ENCODE data around the gene GFPT2.

The GFPT2 gene

DNA sequence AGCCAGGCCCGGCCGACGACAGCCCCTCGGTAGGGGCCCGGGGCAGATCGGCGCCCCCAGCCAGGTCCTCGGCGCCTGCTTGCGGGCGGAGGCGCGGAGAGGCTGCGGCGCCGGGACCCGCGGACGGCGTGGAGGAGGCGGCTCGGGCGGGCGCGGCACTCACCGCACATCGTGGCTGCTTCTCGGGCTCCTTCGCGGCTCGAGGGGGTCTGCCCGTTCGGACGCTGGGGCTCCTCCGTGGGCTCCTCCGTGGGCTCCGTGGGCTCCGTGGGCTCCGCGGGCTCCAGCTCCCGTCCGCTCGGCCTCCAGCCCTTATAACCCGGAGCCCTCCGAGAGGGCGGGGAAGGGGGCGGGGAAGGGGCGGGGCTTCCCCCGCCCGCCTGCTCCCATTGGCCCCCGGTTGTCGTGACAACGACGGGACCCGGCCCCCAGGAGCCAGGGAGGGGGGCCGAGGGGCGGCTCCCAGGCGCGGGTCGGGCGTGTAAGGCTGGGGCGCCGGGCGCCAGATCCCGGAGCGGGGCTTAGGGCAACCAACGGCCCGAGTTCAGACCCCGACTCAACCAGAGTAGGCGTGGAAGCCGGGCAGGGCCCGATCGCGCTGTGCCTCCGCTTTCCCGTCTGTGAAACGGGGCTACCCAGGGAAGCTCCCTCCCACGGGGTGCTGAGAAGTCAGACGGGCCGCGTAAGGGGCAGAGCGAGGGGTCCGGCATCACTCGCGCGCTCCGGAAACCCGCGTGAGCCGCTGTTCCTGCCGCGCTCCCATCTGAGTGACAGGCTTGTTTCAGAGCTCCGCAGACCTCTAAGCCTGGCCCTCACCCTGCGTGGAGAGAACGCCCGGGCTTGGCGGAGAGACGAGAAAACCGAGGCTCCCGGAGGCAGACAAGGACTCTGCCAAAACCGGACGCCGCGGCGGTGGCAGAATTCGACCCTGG, at the start of gene GFPT2:
TSS of gene GFPT2 (minus strand) at position 289 of the 932 bp plus-strand sequence. CDS start at position 170, 119 bp downstream.
- FAIRE-seq = no peak

DNA sequence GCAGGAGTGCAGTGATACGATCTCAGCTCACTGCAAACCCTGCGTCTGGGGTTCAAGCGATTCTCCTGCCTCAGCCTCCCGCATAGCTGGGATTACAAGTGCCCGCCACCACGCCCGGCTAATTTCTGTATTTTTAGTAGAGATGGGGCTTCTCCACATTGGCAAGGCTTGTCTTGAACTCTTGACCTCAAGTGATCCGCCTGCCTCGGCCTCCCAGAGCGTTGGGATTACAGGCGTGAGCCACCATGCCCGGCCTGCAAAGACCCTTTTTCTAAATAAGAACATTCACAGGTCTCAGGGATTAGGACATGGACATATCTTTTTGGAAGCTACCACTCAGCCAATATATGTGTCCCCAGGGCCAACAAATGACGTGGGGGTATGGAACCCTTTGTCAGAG, 49.6 kb upstream of the GFPT2 start:
- FAIRE-seq = no peak

DNA sequence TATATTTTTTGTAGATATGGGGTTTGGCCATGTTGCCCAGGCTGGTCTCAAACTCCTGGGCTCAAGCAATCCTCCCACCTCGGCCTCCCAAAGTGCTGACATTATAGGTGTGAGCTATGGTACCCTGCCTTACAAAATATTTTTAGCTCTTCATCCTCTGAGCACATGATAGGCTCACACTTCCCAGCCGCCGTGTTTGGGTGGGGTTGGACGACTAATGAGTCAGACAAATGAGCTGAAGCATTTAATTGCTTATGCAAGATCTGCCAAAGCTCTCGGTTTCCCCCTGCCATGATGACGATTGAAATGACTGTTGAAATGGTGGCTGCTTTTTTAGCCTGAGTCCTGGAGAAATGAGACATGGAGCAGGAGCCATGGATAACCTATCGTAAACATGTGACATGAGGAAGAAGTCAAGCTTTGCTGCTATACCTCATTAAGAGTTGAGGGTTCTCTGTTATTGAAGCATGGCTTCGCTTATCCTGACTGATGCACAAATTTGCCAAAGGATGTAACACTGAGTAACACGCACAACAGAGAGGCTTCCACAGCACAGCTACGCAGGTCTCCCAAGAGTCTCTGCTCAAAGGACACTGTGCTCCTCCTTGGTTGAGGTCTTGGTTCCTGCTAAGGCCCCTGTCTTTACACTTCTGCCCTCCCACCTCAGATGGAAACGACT, 48.2 kb upstream of the GFPT2 start:
- no peak for FAIRE-seq

DNA sequence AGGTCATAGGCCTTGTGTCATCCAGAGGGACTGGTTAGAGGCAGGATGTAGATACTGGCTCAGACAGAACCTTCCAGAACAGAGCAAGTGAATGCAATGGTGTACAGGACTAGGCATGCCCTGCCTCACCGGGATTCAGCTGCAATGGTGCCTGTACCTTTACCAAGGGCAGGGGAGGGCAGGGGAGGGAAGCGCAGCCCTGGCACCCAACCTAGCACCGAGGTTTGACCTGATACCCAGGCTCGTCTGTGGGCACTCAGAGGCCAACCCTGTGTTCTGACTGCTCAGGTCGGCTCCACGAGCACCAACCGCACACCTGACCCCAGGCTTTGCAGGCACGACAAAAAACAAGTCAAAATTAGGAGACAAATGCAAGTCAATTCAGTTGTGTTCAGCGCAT, 47.3 kb upstream of the GFPT2 start:
- no peak for FAIRE-seq

DNA sequence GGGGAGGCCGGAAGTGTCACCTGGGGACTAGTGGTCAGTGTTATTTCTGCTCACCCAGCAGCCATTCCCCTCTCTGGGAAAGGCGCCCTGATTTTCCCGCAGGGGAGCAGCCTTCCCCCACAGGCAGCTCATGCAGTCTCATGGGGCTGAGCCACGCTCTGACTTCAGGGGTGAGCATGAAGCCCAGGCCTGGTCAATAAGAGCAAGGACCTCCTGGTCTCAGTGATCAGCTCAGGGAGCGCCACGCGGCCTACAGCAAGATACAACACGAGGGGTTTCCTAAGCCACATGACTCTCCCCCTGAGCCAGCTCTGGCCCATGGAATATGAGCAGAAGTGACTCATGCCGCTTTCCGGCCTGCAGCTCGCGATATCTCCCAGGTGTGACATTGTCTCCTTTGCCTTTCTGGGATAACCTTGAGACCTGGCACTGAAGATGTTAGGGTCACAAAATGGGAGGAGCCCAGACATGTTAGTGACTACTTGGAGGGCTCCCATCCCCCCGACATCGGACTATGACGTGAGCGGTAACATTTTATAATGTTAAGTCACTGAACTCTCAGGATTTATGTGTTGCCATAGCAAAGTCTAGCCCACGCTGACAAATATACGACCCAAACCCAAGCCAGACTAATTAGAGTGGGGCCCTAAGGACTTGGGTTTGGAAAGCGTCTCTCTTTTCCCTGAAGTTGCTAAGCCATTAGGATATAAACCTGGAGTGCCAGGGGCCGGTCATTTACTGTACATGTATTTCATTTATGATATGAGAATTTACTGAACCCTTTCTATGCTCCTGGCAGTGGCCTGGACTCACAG, 46.5 kb upstream of the GFPT2 start:
- FAIRE-seq = no peak

DNA sequence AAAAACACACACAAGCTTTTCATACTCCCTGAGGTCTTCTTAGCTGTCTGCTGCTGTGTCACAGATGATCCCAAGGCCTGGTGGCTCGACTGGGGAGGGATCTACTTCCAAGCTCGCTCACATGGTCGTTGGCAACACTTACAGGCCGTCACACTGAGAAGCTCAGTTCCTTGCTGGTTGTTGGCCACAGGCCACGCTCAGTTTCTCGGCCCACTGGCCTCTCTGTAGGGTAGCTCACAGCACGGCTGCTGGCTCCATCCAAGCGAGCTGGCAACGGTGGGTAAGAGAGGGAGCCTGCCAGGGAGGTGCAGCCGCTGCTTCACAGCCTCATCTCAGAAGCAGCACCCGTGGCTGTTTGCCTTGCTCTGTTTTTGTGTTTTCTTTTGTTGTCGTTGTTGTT, 43.8 kb upstream of the GFPT2 start:
- FAIRE-seq = no peak

DNA sequence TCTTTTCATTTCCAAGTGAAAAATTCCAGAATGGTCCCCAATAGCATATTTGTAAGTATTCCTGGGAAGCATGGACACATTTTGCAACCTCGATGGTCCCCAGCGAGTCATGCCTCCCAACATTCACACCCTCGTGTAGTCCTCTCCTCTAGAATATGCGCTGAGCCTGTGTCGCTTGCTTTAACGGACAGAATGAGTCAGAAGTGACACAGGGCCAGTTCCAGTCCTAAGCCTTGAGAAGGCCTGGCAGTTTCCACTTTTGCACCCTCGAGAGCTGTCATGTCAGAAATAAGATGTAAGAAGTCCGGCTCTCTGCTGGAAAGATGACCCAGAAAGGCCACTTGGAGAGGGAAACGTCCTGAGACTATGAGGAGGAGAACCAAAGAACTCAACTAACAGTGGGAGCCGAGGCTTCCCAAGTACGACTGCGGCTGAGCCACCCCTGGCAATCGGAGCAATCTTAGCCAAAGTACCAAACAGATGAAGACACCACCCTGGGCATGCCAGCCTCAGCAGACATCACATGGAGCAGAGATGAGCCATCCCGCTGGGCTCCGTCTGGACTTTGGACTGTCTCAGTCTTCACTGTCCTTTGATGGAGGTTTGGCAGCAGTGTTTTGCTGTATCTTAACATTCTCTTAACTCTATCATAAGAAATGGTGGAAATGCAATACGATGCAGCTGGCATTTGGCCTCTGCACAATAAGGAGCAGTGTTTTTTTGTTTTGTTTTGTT, 42.6 kb upstream of the GFPT2 start:
- FAIRE-seq = no peak

DNA sequence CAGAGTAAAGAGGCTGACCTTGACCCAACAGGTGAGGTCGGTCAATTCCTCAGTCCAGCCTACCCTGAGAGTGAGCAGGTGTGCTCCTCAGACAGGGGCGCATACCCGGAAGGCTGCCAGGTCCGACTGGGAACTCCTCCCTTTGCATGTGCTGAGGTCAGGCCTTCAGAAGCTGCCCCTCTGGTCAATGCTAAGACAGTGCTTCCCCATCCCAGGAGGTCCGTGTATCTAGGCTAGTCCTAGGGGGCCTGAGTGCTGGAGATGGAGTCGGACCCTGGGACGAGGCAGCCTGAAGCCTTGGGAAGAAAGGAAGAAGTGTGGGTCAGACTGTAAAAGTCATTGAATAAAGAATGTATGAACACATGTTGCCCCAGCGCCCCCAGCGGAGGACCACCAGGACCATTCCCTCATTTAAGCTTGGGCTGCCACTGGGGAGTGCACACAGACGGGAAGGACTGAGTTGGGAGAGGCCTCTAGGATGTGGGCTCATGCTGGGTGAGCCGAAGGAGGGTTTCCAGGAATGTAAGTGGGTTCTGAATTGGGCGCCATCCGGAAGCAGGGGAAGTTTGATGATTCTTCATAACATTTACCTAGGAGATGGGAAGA, 41.0 kb upstream of the GFPT2 start:
- no peak for FAIRE-seq

DNA sequence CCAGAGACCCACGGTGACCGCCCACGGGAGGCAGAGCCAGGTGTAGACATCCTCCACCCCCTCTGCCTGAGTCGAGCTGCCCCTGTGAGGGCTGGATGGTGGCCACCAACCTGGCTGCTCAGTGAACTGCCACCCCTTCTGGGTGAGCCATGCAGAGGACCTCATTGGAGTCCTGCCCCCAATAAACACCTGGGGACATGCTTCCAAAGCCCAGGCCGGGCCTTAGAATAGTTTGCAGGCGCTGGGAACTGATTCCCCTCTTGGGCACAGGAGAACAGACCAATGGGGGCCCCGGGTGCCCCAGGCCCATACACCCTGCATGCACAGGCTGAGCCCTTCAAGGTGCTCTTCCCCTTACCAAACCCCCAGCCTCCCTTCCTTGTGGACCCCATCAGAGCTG, 38.1 kb upstream of the GFPT2 start:
- no peak for FAIRE-seq

DNA sequence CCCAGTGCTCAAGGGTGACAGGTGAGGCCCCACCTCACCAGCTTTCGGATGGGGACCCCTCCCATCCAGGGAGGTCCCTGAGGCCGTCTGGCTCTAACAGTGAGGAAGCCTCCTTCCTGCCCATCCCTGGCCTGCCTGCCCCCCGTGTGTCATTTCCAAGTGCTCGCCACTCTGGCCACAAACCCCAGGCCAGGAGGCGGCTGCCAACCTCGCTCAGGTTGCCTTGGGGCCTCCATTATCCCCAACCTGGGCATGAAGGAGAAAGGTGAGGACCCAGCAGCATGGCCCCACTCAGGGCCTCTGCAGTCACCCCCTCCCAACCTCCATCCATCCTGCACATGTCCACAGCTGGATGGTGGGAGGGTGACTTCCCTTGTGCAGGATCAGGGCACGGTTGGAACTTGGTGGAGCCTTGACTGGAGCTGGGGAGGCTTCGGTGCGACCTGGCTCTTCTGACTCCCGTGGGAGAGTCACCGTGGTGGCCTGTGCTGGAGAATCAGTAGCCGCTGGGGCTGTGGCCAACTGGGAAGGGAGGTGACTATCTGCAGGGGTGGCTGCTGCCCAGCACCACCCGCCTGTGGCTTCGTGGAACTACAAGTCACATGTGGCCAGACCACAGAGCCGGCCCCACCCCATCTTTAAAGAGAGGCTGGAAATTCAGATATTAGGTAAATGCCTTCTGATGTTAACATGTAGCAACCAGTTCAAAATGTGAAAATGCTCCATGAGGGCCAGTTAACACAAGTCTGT, 37.5 kb upstream of the GFPT2 start:
- FAIRE-seq = no peak

DNA sequence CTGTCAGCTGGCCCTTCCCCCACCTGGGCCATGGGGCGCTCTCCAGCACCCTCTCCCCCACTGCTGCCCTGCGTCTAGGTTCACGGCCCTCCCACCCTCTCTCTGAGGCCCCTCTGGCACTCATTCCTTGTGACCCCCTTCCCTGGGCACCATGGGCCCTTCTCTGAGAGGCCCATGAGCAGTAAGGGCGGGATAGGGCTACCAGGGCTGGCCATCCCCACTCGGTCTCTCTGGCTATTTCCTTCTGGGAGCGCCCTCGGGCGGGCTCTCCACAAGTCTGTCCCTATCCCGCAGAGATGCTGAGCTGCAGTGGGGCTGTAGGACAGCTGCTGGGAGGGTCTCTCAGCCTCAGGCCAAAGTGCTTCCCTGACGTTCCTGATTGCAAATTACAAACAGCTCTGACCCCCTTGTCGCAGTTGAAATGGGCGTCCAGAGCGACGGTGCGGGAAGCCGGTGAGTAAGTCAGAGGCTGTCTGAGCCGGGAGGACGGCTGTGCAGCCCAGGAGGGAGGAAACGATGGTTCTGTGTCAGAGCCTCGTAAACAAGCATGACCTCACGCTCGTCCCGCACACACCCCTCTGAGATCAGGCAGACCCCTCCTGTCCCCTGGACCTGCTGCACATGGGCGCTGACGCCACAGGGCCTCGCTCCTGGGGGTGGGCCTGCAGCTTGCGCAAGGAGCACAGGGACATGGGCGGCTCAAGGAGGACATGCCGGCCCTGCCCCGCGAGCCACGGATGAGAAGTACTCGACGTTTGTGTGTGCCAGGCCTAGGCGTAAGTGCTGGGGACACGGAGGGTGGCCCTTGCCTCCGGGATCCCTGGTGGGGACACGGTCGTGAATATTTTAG, 36.3 kb upstream of the GFPT2 start:
- FAIRE-seq = no peak

DNA sequence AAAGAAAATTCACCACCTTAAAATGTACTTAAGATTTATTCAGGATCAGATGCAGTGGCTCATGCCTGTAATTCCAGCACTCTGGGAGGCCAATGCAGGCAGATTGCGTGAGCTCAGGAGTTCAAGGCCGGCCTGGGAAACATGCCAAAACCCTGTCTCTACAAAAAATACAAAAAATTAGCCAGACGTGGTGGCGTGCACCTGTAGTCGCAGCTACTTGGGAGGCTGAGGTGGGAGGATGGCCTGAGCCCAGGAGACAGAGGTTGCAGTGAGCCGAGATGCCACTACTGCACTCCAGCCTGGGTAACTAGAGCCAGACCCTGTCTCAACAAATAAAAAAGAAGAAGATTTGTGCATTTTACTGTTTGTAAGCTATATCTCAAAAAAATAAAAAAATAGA, 34.7 kb upstream of the GFPT2 start:
- no peak for FAIRE-seq

DNA sequence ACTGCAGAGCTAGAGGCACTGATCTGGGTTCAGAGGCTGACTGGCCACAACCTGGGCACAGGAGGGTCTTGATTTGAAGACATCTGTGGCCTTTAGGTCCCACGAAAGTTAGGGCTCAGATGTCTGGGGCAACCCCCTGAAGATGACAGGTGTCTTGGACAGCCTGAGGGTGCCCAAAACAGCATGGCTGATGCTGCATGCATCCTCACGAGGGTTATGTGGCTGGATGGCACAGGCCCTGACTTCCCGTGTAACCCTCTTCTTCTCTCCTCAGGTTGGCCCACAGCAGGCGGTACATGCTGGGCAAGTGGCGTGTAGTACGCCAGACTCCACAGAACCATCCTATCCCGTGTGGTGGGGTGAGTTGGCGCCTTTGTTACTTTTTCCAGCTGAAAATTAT, 29.8 kb upstream of the GFPT2 start:
- no peak for FAIRE-seq

DNA sequence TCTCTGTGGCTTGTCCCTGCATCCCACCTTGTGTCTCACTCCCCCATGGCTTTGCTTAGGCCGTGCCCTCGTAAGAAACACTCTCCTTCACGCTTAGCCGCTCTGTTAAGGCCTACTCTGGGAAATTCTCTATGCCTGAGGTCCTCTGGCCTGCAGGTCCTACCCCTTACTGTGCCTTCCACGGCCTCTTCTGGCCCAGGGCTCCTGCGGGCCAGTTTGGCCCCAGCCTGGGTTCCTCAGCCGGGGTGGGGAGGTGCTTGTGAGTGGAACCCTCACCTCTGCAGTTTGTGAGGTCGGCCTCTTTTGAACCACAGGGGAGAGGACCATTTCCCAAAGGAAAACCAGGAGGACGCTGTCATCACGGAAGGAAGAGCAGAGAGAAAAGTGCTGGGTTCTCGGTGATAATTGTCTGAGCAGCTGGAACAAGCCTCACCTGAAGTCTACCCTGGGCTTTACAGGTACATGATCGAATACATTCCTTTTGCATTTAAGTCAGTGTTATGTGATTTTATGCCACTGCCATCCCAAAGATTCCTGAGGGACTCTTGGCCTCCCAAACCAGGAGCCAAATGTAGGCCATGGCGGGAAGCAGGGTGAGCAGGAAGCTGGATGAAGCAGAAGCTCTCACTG, 28.8 kb upstream of the GFPT2 start:
- no peak for FAIRE-seq

DNA sequence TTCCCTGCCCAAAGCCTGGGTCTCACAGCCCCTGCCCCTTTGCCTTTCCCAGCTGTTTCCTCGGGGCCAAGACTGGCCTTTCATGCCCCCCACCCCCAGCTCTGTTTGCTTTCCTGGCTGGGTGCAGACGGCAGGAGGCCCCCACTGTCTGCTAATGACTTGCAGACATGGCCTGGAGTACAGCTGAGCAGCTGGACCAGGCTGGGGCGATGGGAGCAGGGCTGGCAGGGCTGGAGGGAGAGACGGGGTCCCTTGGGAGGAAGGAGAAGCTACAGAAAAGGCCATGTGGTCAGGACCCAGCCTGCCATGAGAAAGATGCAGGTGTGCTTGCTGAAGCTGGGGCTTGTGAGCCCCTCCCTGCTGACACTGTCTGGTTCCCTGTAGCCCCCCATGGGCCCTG, 28.3 kb upstream of the GFPT2 start:
- FAIRE-seq = no peak

DNA sequence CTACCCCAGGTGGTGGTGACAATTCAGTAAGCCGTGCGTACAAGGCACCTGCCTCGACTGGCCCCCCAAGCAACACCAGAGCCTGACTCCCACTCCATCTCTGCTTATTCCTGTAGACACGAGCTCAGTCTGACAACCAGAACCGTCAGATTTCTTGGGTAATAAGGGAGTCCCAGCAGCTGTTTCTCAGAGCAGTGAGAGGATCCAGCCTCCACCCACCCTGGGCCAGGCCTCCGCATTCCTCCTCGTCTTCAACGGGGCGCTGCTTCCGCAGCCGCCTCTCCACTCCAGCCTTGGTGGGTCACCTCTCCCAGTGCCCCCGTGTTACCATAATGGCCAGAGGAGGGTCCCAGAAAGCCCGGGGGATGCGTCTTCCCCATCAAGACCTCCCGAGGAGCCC, 27.7 kb upstream of the GFPT2 start:
- FAIRE-seq = no peak

DNA sequence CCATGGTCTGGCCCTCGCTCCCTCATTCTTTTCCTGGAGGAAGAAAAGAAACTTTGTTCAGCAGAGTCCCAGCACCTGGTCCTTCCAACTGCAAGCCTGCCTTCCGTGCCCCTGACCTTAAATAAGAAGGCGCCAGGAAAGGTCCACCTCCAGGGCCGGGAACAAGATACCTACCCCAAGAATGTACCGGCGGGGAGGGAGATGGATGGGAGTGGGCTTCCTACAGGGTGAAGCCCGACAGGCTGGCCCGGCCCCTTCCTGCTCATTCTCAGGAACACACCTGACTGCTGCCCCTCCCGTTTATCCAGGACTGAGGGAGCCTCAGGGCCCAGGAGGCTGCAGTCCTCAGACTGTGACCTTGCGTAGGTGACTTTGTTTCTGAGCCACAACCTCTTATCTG, 27.3 kb upstream of the GFPT2 start:
- FAIRE-seq = no peak

DNA sequence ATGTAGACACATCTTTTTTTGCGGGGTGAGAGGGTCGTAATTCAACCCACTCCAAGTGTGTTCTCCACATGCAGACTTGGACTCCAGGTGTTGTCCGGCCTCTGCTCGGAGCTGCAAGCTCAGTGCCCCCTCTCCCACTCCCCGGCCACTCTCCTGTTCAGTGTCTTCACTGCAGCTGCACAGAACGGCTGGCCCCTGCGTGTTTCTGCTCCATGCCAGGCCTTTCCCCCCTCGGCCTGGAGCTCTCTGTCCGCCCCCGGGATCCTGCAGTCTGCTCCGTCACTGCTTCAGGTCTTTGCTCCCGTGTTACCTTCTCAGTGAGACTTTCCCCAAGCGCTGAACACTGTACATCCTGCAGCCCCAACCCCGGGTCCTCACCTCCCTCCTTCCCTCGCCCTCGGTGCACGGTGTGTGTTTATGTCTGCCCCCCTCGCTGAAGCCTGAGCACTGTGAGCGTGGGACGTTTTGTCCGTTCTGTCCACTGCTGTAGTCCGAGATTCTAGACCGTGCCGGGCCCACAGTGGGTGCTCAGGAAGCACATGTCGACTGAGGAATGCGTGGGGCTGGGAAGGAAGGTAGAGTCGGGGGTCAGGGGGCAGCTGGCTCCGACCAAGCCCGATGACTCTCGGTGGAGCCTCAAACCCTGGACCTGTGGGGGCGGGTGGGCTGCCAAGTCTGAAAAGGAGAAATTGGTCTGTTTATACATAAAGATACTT, 26.4 kb upstream of the GFPT2 start:
- FAIRE-seq = no peak

All from colon (tissue), 2 donors.